GM23338 (cell line): ENCODE results near the gene DNAJC4. TPM values are rescaled to one million over a fixed set of nuclear protein-coding genes. Genes with fewer than 3 reads are reported as not detected.
A peak's percentile ranks its signal among the peaks of the same experiment; 100 is the strongest.

Experiments used
- ATAC-seq: fragments of 200-7000 bp; cut with Tn5 transposase; 3 replicates; pipeline ENCODE4 v1.9.1; 2020
- DNase-seq: peaks from one replicate; pipeline ENCODE4 v3.0.0-alpha.2; 2015; ENCODE audit warnings: low spot score
- H2AFZ ChIP-seq: fragments of 200-600 bp; sonication (generic); 2 replicates; pipeline ENCODE4 v1.8.0; 2016; ENCODE audit warnings: antibody characterized with exemption, mild to moderate bottlenecking, moderate library complexity
- H3F3A ChIP-seq: fragments of 200-600 bp; sonication (generic); replicated peaks from 2 replicates; pipeline ENCODE4 v1.8.0; 2017; ENCODE audit warnings: antibody characterized with exemption, mixed run types, low read depth
- H3K27ac ChIP-seq: fragments of 200-600 bp; sonication (generic); 2 replicates; pipeline ENCODE4 v1.6.1; 2016; ENCODE audit warnings: low read depth
- H3K27me3 ChIP-seq: fragments of 200-600 bp; sonication (generic); 2 replicates; pipeline ENCODE4 v1.8.0; 2016; ENCODE audit warnings: mild to moderate bottlenecking, mixed run types, moderate library complexity; ENCODE audit not compliant: insufficient read depth
- H3K36me3 ChIP-seq: fragments of 200-600 bp; sonication (generic); 2 replicates; pipeline ENCODE4 v1.8.0; 2016; ENCODE audit warnings: mild to moderate bottlenecking; ENCODE audit not compliant: insufficient read depth
- H3K4me1 ChIP-seq: fragments of 200-600 bp; sonication (generic); 2 replicates; pipeline ENCODE4 v1.8.0; 2016; ENCODE audit warnings: mild to moderate bottlenecking, moderate library complexity; ENCODE audit not compliant: insufficient read depth
- H3K4me2 ChIP-seq: fragments of 200-600 bp; sonication (generic); 2 replicates; pipeline ENCODE4 v1.7.1; 2017; ENCODE audit warnings: mixed run types
- H3K4me3 ChIP-seq: fragments of 200-600 bp; sonication (generic); 2 replicates; pipeline ENCODE4 v1.6.1; 2016; ENCODE audit warnings: mixed run types
- H3K79me2 ChIP-seq: fragments of 200-600 bp; sonication (generic); replicated peaks from 2 replicates; pipeline ENCODE4 v1.8.0; 2017; ENCODE audit warnings: mild to moderate bottlenecking; ENCODE audit not compliant: insufficient read depth
- H3K9me2 ChIP-seq: fragments of 200-600 bp; sonication (generic); 2 replicates; pipeline ENCODE4 v1.8.0; 2017; ENCODE audit not compliant: insufficient read depth
- H4K20me1 ChIP-seq: fragments of 200-600 bp; sonication (generic); replicated peaks from 2 replicates; pipeline ENCODE4 v1.8.0; 2017; ENCODE audit warnings: mild to moderate bottlenecking; ENCODE audit not compliant: insufficient read depth
- H3K27ac Mint-ChIP-seq: 2 replicates; pipeline ENCODE4 v1.8.0; 2020; ENCODE audit warnings: inconsistent platforms, mild to moderate bottlenecking, moderate library complexity, mixed read lengths
- H3K27me3 Mint-ChIP-seq: 3 replicates; pipeline ENCODE4 v1.8.0; 2022; ENCODE audit warnings: low read depth, mild to moderate bottlenecking, moderate library complexity, mixed read lengths, inconsistent platforms; ENCODE audit not compliant: insufficient read depth, poor library complexity
- H3K36me3 Mint-ChIP-seq: 3 replicates; pipeline ENCODE4 v1.8.0; 2021; ENCODE audit warnings: low read depth, mild to moderate bottlenecking, inconsistent platforms, moderate library complexity, mixed read lengths
- H3K4me1 Mint-ChIP-seq: 3 replicates; pipeline ENCODE4 v1.8.0; 2020; ENCODE audit warnings: mild to moderate bottlenecking, inconsistent platforms, mixed read lengths
- H3K4me3 Mint-ChIP-seq: 3 replicates; pipeline ENCODE4 v1.8.0; 2021; ENCODE audit warnings: moderate library complexity, mild to moderate bottlenecking, inconsistent platforms, mixed read lengths
- H3K9me3 Mint-ChIP-seq: 3 replicates; pipeline ENCODE4 v1.8.0; 2020; ENCODE audit warnings: moderate library complexity, mild to moderate bottlenecking, inconsistent platforms, mixed read lengths
- CREB1 ChIP-seq: fragments of 250-450 bp; sonication (Bioruptor Pico); IDR thresholded peaks from 2 replicates; pipeline ENCODE4 v1.5.0; 2020; ENCODE audit warnings: low read depth, mild to moderate bottlenecking, moderate library complexity
- EZH2 ChIP-seq: fragments of 200-600 bp; sonication (generic); IDR thresholded peaks from one replicate; pipeline ENCODE4 v1.8.0; 2017; ENCODE audit warnings: antibody characterized with exemption, mild to moderate bottlenecking, low read depth; ENCODE audit not compliant: unreplicated experiment
- EZH2phosphoT487 ChIP-seq: fragments of 200-600 bp; sonication (generic); IDR thresholded peaks from one replicate; pipeline ENCODE4 v1.8.1; 2018; ENCODE audit warnings: antibody characterized with exemption; ENCODE audit not compliant: unreplicated experiment
- JUNB ChIP-seq: IDR thresholded peaks from one replicate; pipeline ENCODE4 v1.6.1; 2016; ENCODE audit warnings: antibody characterized with exemption; ENCODE audit not compliant: unreplicated experiment
- NANOG ChIP-seq: IDR thresholded peaks from 2 replicates; pipeline ENCODE4 v1.6.1; 2016; ENCODE audit warnings: antibody characterized with exemption, borderline replicate concordance
- POLR2AphosphoS5 ChIP-seq: IDR thresholded peaks from 2 replicates; pipeline ENCODE4 v1.6.1; 2016; ENCODE audit warnings: antibody characterized with exemption, low read depth
- STAT1 ChIP-seq: IDR thresholded peaks from one replicate; pipeline ENCODE4 v1.6.1; 2016; ENCODE audit warnings: antibody characterized with exemption; ENCODE audit not compliant: unreplicated experiment
- ZNF114 ChIP-seq: fragments of 250-450 bp; sonication (Bioruptor Pico); IDR thresholded peaks from 2 replicates; pipeline ENCODE4 v1.5.0; 2020; ENCODE audit warnings: mild to moderate bottlenecking, moderate library complexity
- polyA plus RNA-seq: library from polyadenylated mRNA; unstranded; fragments of >200 nt; fragmentation: Nextera tagmentation; extraction: Ambion mirVana; gene quantifications from 2 replicates; pipeline ENCODE4 v1.2.1, GENCODE V29; 2016
- total RNA-seq: library from RNA; depleted of rRNA; stranded (reverse); fragments of >200 nt; shearing (Covaris generic); gene quantifications from 2 replicates; pipeline ENCODE4 v1.2.3, GENCODE V29; 2014
- TF ChIP-seq, protein P1 (sequence below): IDR thresholded peaks from 2 replicates; pipeline ENCODE4 v1.6.1; 2016; ENCODE audit warnings: antibody characterized with exemption
- TF ChIP-seq, protein P2 (sequence below): fragments of 250-450 bp; sonication (Bioruptor Pico); IDR thresholded peaks from 2 replicates; pipeline ENCODE4 v1.5.0; 2020; ENCODE audit warnings: mild to moderate bottlenecking, moderate library complexity
- TF ChIP-seq, protein P3 (sequence below), 2 experiments: fragments of 200-600 bp in 1 of 2; sonication (generic) in 1 of 2; conservative IDR thresholded peaks; 2 replicates each; pipeline versions ENCODE4 v1.5.1 to v1.6.1; 2016 to 2017; ENCODE audit warnings: antibody characterized with exemption in 2 of 2, low read depth in 2 of 2, mild to moderate bottlenecking in 2 of 2, moderate library complexity in 1 of 2
- TF ChIP-seq, protein P4 (sequence below): IDR thresholded peaks from one replicate; pipeline ENCODE4 v1.6.1; 2018; ENCODE audit warnings: antibody characterized with exemption; ENCODE audit not compliant: unreplicated experiment

Gene DNAJC4
- total and polyA plus RNA-seq, 2 experiments from 2014 or later, result 10.5 to 34.4 TPM

DNA sequence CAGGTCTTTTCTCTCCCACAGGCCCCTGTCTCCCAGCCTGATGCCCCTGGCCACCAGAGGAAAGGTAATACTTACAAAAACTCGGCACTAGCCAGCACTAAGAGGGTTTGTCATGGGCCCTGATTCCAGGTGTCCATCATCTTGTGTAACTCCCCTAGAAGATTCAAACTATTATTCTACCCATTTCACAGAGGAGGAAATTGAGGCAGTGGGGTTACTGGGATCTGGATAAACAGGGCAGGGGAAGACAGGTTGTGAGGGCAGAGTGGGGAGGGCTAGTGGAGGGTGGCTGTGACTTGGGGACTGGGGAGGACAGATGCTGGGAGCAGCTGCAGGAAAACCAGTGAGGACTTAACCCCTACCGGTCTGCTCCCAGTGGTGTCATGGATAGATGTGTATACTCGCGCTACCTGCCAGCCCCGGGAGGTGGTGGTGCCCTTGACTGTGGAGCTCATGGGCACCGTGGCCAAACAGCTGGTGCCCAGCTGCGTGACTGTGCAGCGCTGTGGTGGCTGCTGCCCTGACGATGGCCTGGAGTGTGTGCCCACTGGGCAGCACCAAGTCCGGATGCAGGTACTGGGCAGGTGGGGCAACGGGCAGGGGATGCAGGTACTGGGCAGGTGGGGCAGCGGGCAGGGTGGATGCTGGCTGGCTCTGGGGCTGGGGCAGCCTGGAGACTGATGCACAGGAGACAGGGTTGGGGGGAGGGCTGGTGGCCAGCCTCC, 5.3 kb downstream of the DNAJC4 start:
- ATAC-seq (no peak), DNase-seq (no peak)
- Mint-ChIP-seq H3K27ac (no peak overlapping the region), H3K4me1 (peaks cover 26% of the 10 kb centered on the region), H3K4me3 (peak overlapping the region; percentile 83), H3K9me3 (no peaks in the 10 kb centered on the region), H3K36me3 (peaks cover 11% of the 10 kb centered on the region), H3K27me3 (peaks cover 32% of the 10 kb centered on the region)
- Histone ChIP-seq H4K20me1 (no peaks in the 10 kb centered on the region), H3K9me2 (no peaks in the 10 kb centered on the region), H3K36me3 (no peaks in the 10 kb centered on the region), H3K4me1 (peaks cover 22% of the 10 kb centered on the region; the same call in 1 of the 2 replicates), H3K27me3 (peaks cover 23% of the 10 kb centered on the region; the same call in 1 of the 2 replicates), H3K79me2 (peaks cover 4% of the 10 kb centered on the region; the same call in 1 of the 2 replicates), H3F3A (peaks cover 27% of the 10 kb centered on the region), H3K4me2 (peak overlapping the region; percentile 92), H3K27ac (no peak overlapping the region), H2AFZ (peak overlapping the region; percentile 63; the same call in 1 of the 2 replicates), H3K4me3 (peak overlapping the region; percentile 77)
- TF ChIP-seq, protein P1, sequence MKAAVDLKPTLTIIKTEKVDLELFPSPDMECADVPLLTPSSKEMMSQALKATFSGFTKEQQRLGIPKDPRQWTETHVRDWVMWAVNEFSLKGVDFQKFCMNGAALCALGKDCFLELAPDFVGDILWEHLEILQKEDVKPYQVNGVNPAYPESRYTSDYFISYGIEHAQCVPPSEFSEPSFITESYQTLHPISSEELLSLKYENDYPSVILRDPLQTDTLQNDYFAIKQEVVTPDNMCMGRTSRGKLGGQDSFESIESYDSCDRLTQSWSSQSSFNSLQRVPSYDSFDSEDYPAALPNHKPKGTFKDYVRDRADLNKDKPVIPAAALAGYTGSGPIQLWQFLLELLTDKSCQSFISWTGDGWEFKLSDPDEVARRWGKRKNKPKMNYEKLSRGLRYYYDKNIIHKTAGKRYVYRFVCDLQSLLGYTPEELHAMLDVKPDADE, result no peak
- TF ChIP-seq, protein P2, sequence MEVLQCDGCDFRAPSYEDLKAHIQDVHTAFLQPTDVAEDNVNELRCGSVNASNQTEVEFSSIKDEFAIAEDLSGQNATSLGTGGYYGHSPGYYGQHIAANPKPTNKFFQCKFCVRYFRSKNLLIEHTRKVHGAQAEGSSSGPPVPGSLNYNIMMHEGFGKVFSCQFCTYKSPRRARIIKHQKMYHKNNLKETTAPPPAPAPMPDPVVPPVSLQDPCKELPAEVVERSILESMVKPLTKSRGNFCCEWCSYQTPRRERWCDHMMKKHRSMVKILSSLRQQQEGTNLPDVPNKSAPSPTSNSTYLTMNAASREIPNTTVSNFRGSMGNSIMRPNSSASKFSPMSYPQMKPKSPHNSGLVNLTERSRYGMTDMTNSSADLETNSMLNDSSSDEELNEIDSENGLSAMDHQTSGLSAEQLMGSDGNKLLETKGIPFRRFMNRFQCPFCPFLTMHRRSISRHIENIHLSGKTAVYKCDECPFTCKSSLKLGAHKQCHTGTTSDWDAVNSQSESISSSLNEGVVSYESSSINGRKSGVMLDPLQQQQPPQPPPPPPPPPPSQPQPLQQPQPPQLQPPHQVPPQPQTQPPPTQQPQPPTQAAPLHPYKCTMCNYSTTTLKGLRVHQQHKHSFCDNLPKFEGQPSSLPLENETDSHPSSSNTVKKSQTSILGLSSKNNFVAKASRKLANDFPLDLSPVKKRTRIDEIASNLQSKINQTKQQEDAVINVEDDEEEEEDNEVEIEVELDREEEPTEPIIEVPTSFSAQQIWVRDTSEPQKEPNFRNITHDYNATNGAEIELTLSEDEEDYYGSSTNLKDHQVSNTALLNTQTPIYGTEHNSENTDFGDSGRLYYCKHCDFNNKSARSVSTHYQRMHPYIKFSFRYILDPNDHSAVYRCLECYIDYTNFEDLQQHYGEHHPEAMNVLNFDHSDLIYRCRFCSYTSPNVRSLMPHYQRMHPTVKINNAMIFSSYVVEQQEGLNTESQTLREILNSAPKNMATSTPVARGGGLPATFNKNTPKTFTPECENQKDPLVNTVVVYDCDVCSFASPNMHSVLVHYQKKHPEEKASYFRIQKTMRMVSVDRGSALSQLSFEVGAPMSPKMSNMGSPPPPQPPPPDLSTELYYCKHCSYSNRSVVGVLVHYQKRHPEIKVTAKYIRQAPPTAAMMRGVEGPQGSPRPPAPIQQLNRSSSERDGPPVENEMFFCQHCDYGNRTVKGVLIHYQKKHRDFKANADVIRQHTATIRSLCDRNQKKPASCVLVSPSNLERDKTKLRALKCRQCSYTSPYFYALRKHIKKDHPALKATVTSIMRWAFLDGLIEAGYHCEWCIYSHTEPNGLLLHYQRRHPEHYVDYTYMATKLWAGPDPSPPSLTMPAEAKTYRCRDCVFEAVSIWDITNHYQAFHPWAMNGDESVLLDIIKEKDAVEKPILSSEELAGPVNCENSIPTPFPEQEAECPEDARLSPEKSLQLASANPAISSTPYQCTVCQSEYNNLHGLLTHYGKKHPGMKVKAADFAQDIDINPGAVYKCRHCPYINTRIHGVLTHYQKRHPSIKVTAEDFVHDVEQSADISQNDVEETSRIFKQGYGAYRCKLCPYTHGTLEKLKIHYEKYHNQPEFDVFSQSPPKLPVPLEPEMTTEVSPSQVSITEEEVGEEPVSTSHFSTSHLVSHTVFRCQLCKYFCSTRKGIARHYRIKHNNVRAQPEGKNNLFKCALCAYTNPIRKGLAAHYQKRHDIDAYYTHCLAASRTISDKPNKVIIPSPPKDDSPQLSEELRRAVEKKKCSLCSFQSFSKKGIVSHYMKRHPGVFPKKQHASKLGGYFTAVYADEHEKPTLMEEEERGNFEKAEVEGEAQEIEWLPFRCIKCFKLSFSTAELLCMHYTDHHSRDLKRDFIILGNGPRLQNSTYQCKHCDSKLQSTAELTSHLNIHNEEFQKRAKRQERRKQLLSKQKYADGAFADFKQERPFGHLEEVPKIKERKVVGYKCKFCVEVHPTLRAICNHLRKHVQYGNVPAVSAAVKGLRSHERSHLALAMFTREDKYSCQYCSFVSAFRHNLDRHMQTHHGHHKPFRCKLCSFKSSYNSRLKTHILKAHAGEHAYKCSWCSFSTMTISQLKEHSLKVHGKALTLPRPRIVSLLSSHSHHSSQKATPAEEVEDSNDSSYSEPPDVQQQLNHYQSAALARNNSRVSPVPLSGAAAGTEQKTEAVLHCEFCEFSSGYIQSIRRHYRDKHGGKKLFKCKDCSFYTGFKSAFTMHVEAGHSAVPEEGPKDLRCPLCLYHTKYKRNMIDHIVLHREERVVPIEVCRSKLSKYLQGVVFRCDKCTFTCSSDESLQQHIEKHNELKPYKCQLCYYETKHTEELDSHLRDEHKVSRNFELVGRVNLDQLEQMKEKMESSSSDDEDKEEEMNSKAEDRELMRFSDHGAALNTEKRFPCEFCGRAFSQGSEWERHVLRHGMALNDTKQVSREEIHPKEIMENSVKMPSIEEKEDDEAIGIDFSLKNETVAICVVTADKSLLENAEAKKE (CRISPR knock-in tag), result no peak
- TF ChIP-seq EZH2phosphoT487, result no peak
- TF ChIP-seq JUNB, result no peak
- no peak for TF ChIP-seq NANOG
- no peak for TF ChIP-seq STAT1
- no peak for TF ChIP-seq EZH2
- no peak for TF ChIP-seq ZNF114
- TF ChIP-seq, protein P3, sequence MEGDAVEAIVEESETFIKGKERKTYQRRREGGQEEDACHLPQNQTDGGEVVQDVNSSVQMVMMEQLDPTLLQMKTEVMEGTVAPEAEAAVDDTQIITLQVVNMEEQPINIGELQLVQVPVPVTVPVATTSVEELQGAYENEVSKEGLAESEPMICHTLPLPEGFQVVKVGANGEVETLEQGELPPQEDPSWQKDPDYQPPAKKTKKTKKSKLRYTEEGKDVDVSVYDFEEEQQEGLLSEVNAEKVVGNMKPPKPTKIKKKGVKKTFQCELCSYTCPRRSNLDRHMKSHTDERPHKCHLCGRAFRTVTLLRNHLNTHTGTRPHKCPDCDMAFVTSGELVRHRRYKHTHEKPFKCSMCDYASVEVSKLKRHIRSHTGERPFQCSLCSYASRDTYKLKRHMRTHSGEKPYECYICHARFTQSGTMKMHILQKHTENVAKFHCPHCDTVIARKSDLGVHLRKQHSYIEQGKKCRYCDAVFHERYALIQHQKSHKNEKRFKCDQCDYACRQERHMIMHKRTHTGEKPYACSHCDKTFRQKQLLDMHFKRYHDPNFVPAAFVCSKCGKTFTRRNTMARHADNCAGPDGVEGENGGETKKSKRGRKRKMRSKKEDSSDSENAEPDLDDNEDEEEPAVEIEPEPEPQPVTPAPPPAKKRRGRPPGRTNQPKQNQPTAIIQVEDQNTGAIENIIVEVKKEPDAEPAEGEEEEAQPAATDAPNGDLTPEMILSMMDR (conservative IDR thresholded peaks at IDR 0.05; ENCODE audit: low read depth in 2 of 2), result no peak
- no peak for TF ChIP-seq CREB1 (CRISPR knock-in tag)
- TF ChIP-seq, protein P4, sequence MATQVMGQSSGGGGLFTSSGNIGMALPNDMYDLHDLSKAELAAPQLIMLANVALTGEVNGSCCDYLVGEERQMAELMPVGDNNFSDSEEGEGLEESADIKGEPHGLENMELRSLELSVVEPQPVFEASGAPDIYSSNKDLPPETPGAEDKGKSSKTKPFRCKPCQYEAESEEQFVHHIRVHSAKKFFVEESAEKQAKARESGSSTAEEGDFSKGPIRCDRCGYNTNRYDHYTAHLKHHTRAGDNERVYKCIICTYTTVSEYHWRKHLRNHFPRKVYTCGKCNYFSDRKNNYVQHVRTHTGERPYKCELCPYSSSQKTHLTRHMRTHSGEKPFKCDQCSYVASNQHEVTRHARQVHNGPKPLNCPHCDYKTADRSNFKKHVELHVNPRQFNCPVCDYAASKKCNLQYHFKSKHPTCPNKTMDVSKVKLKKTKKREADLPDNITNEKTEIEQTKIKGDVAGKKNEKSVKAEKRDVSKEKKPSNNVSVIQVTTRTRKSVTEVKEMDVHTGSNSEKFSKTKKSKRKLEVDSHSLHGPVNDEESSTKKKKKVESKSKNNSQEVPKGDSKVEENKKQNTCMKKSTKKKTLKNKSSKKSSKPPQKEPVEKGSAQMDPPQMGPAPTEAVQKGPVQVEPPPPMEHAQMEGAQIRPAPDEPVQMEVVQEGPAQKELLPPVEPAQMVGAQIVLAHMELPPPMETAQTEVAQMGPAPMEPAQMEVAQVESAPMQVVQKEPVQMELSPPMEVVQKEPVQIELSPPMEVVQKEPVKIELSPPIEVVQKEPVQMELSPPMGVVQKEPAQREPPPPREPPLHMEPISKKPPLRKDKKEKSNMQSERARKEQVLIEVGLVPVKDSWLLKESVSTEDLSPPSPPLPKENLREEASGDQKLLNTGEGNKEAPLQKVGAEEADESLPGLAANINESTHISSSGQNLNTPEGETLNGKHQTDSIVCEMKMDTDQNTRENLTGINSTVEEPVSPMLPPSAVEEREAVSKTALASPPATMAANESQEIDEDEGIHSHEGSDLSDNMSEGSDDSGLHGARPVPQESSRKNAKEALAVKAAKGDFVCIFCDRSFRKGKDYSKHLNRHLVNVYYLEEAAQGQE, result no peak
- no peak for TF ChIP-seq POLR2AphosphoS5
